B cell (primary cell): ENCODE data around the gene SMG7. TPM values are rescaled to one million over a fixed set of nuclear protein-coding genes. Genes with fewer than 3 reads are reported as not detected.

ENCODE experiments used
- ATAC-seq: fragments of 200-7000 bp; cut with Tn5 transposase; one replicate; pipeline ENCODE4 v1.10.0; 2021; ENCODE audit warnings: low read depth, mild to moderate bottlenecking, moderate number of reproducible peaks, moderate library complexity
- CTCF ChIA-PET: fragments of 350-600 bp; sonication (Branson Sonifier 250); formaldehyde crosslinking; loops from one replicate; lab custom pipeline; 2021; ENCODE audit warnings: antibody characterized with exemption, inconsistent platforms; lab: Charles Lee
- POLR2A ChIA-PET: fragments of 350-600 bp; sonication (Branson Sonifier 250); formaldehyde crosslinking; loops from one replicate; lab custom pipeline; 2021; ENCODE audit warnings: antibody characterized with exemption; lab: Charles Lee
- DNase-seq: peaks from one replicate; pipeline ENCODE4 v3.0.0; 2013
- H2AFZ ChIP-seq: 2 replicates; pipeline ENCODE4 v1.6.1; 2012; ENCODE audit warnings: mild to moderate bottlenecking, low read depth, low read length; ENCODE audit not compliant: insufficient read depth, poor library complexity, severe bottlenecking
- H3K27ac ChIP-seq, 2 donors: 1 replicate in 1 of 2; 2 replicates in 1 of 2; pipeline ENCODE4 v1.5.1; 2012 to 2013; ENCODE audit warnings: low read length in 2 of 2, mild to moderate bottlenecking in 2 of 2, moderate library complexity in 1 of 2
- H3K27me3 ChIP-seq, 4 experiments: fragments of 200-600 bp in 1 of 4; sonication (generic) in 1 of 4; replicated peaks in 1 of 4; 1 replicate in 2 of 4; 2 replicates in 2 of 4; pipeline versions ENCODE4 v1.6.1 to v1.7.0; 2013 to 2016; ENCODE audit warnings: low read length in 3 of 4, mild to moderate bottlenecking in 2 of 4, mixed read lengths in 1 of 4, moderate library complexity in 1 of 4; ENCODE audit not compliant: insufficient read depth in 4 of 4, control insufficient read depth in 3 of 4; ENCODE audit errors: control extremely low read depth in 1 of 4
- H3K36me3 ChIP-seq, 2 experiments: replicated peaks in 1 of 2; 1 replicate in 1 of 2; 2 replicates in 1 of 2; pipeline versions ENCODE4 v1.6.1 to v1.7.1; 2013; ENCODE audit warnings: low read length in 1 of 2; ENCODE audit not compliant: insufficient read depth in 2 of 2, control insufficient read depth in 1 of 2; ENCODE audit errors: control extremely low read depth in 1 of 2, extremely low read depth in 1 of 2
- H3K4me1 ChIP-seq, 2 donors: fragments of 200-600 bp in 1 of 2; sonication (generic) in 1 of 2; 1 replicate in 1 of 2; 2 replicates in 1 of 2; pipeline versions ENCODE4 v1.5.1 to v1.6.1; 2013 to 2017; ENCODE audit warnings: low read length in 2 of 2; ENCODE audit not compliant: control insufficient read depth in 2 of 2, insufficient read depth in 2 of 2
- H3K4me2 ChIP-seq: replicated peaks from 2 replicates; pipeline ENCODE3; 2012; ENCODE audit warnings: mild to moderate bottlenecking, low read depth, low read length; ENCODE audit not compliant: poor library complexity, severe bottlenecking
- H3K4me3 ChIP-seq, 5 experiments: fragments of 200-600 bp in 1 of 5; sonication (generic) in 1 of 5; 1 replicate in 3 of 5; 2 replicates in 2 of 5; pipeline versions ENCODE4 v1.5.1 to v1.7.0; 2011 to 2016; ENCODE audit warnings: low read length in 4 of 5, mild to moderate bottlenecking in 4 of 5, low read depth in 2 of 5, control low read depth in 1 of 5, moderate library complexity in 1 of 5; ENCODE audit not compliant: insufficient read depth in 1 of 5; ENCODE audit errors: control extremely low read depth in 1 of 5, extremely low read depth in 1 of 5
- H3K79me2 ChIP-seq: fragments of 200-600 bp; sonication (generic); one replicate; pipeline ENCODE4 v1.6.0; 2016; ENCODE audit warnings: low read length; ENCODE audit not compliant: control insufficient read depth, insufficient read depth
- H3K9ac ChIP-seq: fragments of 200-600 bp; sonication (generic); 2 replicates; pipeline ENCODE4 v1.6.1; 2017; ENCODE audit warnings: mild to moderate bottlenecking, low read length, moderate library complexity
- H3K9me3 ChIP-seq, 3 donors: one replicate each; pipeline versions ENCODE4 v1.6.1 to v1.7.1; 2013; ENCODE audit warnings: low read length in 2 of 3; ENCODE audit not compliant: control insufficient read depth in 2 of 3, insufficient read depth in 1 of 3; ENCODE audit errors: control extremely low read depth in 1 of 3
- H4K20me1 ChIP-seq: 2 replicates; pipeline ENCODE4 v1.6.0; 2012; ENCODE audit warnings: mild to moderate bottlenecking, low read length; ENCODE audit not compliant: insufficient read depth, control insufficient read depth, poor library complexity, severe bottlenecking
- H3K27ac Mint-ChIP-seq: one replicate; pipeline ENCODE4 v1.8.0; 2021; ENCODE audit warnings: mixed read lengths
- H3K27me3 Mint-ChIP-seq: one replicate; pipeline ENCODE4 v1.8.0; 2021; ENCODE audit warnings: mixed read lengths
- H3K4me1 Mint-ChIP-seq: one replicate; pipeline ENCODE4 v1.8.0; 2021; ENCODE audit warnings: mixed read lengths
- H3K4me3 Mint-ChIP-seq: one replicate; pipeline ENCODE4 v1.8.0; 2021; ENCODE audit warnings: mixed read lengths
- H3K9me3 Mint-ChIP-seq: one replicate; pipeline ENCODE4 v1.8.0; 2022; ENCODE audit warnings: mixed read lengths; ENCODE audit not compliant: insufficient read depth
- CTCF ChIP-seq: fragments of 200-600 bp; IDR thresholded peaks from one replicate; pipeline ENCODE4 v1.8.0; 2022; ENCODE audit warnings: antibody characterized with exemption, mild to moderate bottlenecking
- EZH2 ChIP-seq: IDR thresholded peaks from 2 replicates; pipeline ENCODE4 v1.6.1; 2012; ENCODE audit warnings: borderline replicate concordance, low read depth, mild to moderate bottlenecking, moderate library complexity, low read length; ENCODE audit not compliant: insufficient read depth, poor library complexity, severe bottlenecking
- WGBS: methylation state at CpG from one replicate; pipeline ENCODE4 v1.1.5; 2013; ENCODE audit warnings: missing lambda C conversion rate; ENCODE audit not compliant: insufficient coverage; 5-methylcytosine and 5-hydroxymethylcytosine counted together
- intact Hi-C: fragments of 100-400 bp; cut with micrococcal nuclease; formaldehyde crosslinking; loops from one replicate; pipeline ENCODE4 v1.10.0; 2022
- polyA plus RNA-seq: library from polyadenylated mRNA; depleted of rRNA; stranded (reverse); fragments of >200 nt; gene quantifications from 2 replicates; pipeline ENCODE4 v1.2.3, GENCODE V29; 2012
- total RNA-seq, 2 donors: library from RNA; stranded (reverse); fragments of 120-200 nt in 1 of 2; gene quantifications; 1 replicate in 1 of 2; 2 replicates in 1 of 2; pipeline versions ENCODE4 v1.2.3 to v1.2.4, GENCODE V29; 2013 to 2022

Gene SMG7
- total and polyA plus RNA-seq, 2 donors (not counting 1 experiment from before 2014, with no cell fraction given), result 20.8 to 73.3 TPM

DNA sequence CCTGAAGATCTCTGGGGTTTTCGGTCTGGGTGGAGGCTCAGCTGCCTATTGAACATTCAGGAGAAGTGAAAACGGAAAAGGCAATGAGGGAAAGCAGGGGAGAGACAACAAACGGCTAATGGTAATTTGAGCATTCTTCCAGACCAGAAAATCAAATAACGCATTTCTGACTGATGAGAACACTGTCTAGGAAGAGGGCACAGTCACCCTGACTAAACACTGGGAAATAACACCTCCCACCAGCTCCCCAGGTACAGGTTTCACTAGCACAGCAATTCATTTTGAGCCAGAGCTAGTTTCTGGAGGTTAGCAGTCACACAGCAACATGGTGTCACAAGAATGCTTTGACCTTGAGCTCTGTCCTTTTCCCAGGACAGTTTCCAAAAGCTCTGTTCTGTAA is 96.8 kb downstream of the SMG7 start:
- ChIA-PET CTCF (interaction anchor here (1.3 to 1.4 kb wide), 2 partner anchors 14 to 86 kb away, joined by 3 read pairs; no protein-coding TSS in a partner anchor), POLR2A (no interaction called here)
- Histone ChIP-seq H3K79me2 (no peaks in the 10 kb centered on the region), H3K27ac (no peak overlapping the region), H3K9ac (no peak overlapping the region), H4K20me1 (no peaks in the 10 kb centered on the region), H3K27me3 (no peaks in the 10 kb centered on the region), H3K36me3 (peaks cover 1 to 26% of the 10 kb centered on the region in 2 experiments), H3K4me3 (no peak overlapping the region), H2AFZ (no peak overlapping the region), H3K4me1 (peaks cover 20 to 23% of the 10 kb centered on the region in 2 donors), H3K4me2 (no peak overlapping the region), H3K9me3 (no peaks in the 10 kb centered on the region)
- TF ChIP-seq CTCF, result no peak
- no peak for TF ChIP-seq EZH2
- no peaks in the 10 kb centered on the region for H3K9me3 Mint-ChIP-seq
- H3K27me3 Mint-ChIP-seq, result no peaks in the 10 kb centered on the region
- no peak overlapping the region for H3K27ac Mint-ChIP-seq
- WGBS, result 100% methylated on average over 4 of the region's 4 CpGs
- intact Hi-C loops, result no loop called here
- H3K4me1 Mint-ChIP-seq, result peaks cover 28% of the 10 kb centered on the region
- H3K4me3 Mint-ChIP-seq, result no peak overlapping the region
- DNase-seq (no peak), ATAC-seq (no peak)

DNA sequence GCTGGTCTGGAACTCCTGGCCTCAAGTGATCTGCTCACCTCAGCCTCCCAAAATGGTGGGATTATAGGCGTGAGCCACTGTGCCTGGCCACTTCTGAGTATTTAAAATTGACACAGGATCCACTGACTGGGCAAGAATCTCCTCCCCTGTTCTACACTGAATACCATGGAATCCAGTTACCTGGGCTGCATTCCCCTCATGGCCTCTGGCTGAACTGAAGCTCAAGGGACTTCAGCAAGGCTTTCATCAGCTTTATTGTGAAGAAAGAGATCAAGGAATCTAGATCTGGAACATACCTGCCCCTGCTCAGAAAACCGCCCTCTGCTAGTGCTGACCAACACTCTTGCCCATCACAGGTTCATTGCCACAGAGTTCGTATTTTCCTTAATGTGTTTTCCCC is 97.5 kb downstream of the SMG7 start:
- Mint-ChIP-seq H3K4me1 (peaks cover 28% of the 10 kb centered on the region), H3K4me3 (no peak overlapping the region), H3K27ac (no peak overlapping the region), H3K9me3 (no peaks in the 10 kb centered on the region), H3K27me3 (no peaks in the 10 kb centered on the region)
- H3K27ac ChIP-seq, result no peak overlapping the region
- no peaks in the 10 kb centered on the region for H3K27me3 ChIP-seq
- ATAC-seq (no peak), DNase-seq (no peak)
- intact Hi-C loops, result no loop called here
- H3K79me2 ChIP-seq, result no peaks in the 10 kb centered on the region
- H3K9ac ChIP-seq, result no peak overlapping the region
- H3K36me3 ChIP-seq, result peaks cover 5 to 29% of the 10 kb centered on the region in 2 experiments
- H3K9me3 ChIP-seq, result no peaks in the 10 kb centered on the region
- H3K4me1 ChIP-seq, result peaks cover 20 to 23% of the 10 kb centered on the region in 2 donors
- 91% methylated on average over 3 of the region's 3 CpGs for WGBS
- no peaks in the 10 kb centered on the region for H4K20me1 ChIP-seq
- ChIA-PET POLR2A (no interaction called here), CTCF (interaction anchor here (1.3 to 2.1 kb wide), 2 partner anchors 10 to 15 kb away, joined by 3 to 7 read pairs; no protein-coding TSS in a partner anchor)
- no peak overlapping the region for H2AFZ ChIP-seq
- H3K4me3 ChIP-seq, result no peak overlapping the region
- TF ChIP-seq CTCF, result no peak
- TF ChIP-seq EZH2, result no peak
- no peak overlapping the region for H3K4me2 ChIP-seq
